GM19328 (cell line): ENCODE data around the gene BTG4.

Experiments
- ATAC-seq: cut with Tn5 transposase; IDR thresholded peaks from one replicate; pipeline ENCODE4 v1.9.1; 2021; ENCODE audit warnings: mild to moderate bottlenecking, moderate library complexity; ENCODE audit not compliant: unreplicated experiment

Gene BTG4

DNA sequence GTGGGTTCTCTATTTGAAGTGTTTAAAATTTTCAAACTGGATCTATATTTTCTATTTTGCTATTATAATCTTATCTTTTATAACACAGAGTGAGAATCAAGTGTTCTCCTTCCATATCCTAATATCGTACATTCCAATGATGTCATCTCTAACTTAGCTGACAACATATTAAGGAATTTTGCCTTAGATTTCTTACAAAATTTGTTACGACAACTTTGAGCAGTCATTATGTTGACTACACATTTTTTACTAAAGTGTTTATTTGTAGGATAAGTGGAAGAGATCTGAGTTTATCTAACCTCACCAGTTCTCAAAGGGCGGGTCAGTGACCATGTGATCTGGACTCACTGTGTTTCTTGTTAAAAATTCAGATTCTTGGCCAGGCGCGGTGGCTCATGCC is 12.7 kb downstream of the BTG4 start:
- no peak for ATAC-seq

GRCh38 chr11:111494040-111494439 is 18.1 kb downstream of the BTG4 start:
- ATAC-seq = no peak

- no peak for ATAC-seq
These were observed 21.7 kb downstream of the BTG4 start for GRCh38 chr11:111490496-111490895.

DNA sequence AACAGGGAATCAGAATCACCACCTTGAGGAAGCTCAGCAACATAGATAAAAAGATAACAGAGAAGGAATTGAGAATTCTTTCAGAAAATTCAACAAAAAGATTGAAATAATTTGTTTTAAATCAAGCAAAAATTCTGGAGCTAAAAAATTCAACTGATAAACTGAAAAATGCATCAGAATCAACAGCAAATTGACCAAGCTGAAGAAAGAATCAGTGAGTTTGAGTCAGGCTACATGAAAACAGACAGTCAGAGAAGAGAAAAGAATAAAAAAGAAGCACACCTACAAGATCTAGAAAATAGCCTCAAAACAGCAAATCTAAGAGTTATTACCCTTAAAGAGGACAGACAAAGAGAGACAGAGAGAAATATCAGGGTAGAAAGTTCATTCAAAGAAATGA is 28.8 kb downstream of the BTG4 start:
- no peak for ATAC-seq

DNA sequence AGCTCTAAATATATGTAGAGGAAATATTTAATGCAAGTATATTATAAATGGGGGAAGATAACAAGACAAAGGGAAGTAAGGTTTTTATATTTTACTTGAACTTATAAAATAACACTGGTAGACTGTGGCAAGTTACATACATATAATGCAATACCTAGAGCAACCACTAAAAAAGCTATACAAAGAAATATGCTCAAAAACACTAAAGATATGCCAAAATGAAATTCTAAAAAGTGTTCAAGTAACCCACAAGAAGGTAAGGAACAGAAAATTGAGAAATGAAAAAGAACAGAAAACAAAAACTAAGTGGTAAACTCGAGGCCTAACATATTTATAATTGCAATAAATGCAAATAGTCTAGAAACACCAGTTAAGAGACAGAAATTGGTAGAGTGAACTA is 32.5 kb downstream of the BTG4 start:
- no peak for ATAC-seq

DNA sequence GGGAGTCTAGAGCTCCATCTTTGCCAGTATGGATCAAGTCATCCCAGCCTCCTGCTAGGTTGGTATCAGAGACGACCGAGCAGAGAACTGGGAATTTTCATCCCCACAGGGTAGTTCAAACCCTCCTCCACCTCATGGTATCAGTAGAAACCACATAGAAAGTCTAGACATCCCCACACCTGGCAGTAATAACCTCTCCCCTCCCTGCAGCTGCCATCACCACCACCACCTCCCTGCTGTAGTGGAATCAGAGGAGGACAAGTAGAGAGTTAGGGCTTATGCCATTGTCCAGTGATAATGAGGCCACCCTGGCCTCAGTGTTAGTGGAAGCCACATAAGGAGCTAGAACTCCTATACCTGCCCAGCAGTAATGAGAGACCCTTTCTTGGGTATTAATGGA is 34.3 kb downstream of the BTG4 start:
- ATAC-seq = no peak

DNA sequence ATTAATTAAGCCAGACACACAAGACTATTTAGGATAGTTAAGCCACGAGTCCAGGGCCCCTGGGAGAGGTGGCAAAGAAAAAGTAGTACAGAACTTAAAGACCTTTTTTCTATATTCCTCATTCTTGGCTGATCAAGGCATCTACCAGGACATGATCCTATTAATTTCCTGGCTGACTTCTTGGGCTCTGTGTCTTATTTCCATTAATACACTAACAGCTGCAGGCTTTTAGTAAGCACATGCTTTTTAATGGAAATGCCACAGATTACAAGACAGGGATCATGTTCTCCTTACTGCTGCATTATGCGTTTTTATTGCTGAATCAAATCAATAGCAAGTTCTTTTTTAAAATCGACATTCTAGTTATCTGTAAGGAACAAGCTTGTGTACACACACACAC is 35.2 kb downstream of the BTG4 start:
- no peak for ATAC-seq

DNA sequence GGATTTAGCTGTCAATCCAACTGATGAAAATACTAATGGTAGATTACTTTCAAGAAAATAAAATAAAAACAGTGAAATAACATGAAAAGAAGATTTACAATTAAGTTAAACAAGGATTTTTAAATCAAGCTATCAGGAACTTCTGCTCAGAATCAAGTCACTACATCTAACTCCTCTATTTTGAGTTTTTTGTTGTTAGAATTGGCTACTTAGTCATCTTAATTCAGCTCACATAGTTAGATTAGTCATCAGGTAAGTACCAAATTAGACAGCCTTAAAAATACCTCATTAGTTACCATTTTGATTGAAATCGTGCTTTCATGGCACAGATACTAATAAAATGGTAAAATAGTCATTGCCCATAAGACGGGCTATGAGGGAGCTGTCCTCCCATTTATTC is 35.8 kb downstream of the BTG4 start:
- ATAC-seq = no peak

GRCh38 chr11:111474432-111474831 is 37.8 kb downstream of the BTG4 start:
- no peak for ATAC-seq

DNA sequence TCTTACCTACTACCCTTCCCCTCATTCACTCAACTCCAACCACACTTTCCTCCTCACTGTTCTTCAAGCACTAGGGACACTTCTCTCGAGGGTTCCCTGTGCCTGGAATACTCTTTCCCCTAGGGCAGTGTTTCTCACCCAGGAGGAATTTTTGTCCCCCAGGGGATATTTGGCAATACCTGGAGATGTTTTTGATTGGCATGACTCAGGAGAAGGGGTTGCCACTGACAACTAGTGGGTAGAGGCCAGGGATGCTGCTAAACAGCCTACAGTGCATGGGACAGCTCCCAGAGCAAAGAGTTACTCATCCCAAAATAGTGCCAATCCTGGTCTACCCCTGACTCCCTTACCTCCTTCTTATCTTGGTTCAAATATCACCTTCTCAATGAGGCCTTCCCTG is 40.0 kb downstream of the BTG4 start:
- ATAC-seq = no peak

GRCh38 chr11:111469200-111469599 is 43.0 kb downstream of the BTG4 start:
- no peak for ATAC-seq

DNA sequence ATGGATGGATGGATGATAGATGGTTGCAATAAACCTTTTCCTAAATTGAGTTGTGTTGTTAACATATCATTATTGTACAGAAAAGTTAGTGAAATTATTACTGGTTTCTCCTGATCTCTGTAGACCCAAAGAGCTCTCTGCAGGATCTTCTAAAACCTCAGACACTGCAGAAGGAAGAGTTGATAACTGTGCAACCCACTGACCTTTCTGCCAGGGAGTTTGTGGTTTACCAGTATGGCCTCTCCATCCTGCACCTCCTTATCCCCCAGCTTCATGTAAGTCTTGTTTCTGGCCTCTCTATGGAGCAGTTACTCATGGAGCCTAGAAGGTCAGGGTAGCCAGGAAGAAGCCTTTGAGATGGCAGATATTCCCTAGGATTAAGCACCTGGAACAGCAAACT is 45.6 kb downstream of the BTG4 start:
- no peak for ATAC-seq

- ATAC-seq = no peak
These were observed 46.8 kb downstream of the BTG4 start for GRCh38 chr11:111465400-111465799.

DNA sequence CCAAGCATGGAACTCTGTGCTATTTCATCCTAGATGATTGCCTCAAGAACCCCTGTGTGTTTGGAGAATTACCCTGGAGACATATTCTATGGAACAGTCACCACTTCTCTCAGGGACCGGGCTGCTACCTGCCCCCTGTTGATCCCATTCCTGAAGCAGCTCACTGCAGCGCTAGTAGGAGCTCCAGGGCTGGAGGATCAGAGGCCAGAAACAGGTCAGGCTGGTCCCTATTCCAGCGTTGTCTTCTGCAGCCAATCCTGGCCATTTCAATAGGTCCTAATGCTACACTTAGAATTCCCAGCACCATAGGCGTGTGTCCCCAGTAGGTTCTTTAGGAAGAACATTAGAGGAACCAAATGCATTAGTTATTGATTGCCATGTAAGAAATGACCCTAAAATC is 48.9 kb downstream of the BTG4 start:
- no peak for ATAC-seq

- no peak for ATAC-seq
These were observed 49.9 kb downstream of the BTG4 start for GRCh38 chr11:111462329-111462728.

DNA sequence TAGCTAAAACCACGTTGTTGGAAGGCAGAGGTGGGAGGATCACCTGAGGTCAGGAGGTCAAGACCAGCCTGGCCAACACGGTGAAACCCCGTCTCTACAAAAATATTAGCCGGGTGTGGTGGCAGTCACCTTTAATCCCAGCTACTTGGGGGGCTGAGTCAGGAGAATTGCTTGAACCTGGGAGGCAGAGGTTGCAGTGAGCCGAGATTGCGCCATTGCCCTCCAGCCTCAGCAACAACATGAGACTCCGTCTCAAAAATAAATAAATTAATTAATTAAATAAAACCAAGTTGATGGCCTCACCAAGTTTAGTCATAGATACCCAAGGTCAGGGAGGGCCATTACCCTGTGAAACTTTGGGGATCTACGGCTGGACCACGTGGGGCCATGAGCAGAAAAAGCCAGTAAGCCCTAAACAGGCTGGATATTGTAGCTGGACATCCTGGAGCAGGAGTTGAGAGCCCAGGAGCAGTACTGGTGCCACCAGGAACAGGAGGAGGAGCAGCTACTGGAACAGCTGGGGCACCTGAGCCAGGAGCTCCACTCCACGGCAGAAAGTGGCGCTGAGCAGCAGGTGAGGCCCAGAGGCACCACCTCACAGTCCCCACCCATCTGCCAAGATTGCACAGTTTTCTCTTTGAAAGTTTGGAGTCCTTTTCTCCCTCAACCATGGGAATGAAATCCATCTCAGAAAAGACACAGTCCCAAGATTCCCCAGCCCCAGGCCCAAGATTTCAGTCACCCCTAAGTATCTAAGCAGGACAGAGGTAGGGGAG is 50.5 kb downstream of the BTG4 start:
- no peak for ATAC-seq

- no peak for ATAC-seq
These were observed 51.3 kb downstream of the BTG4 start for GRCh38 chr11:111460856-111461255.

- no peak for ATAC-seq
These were observed 51.8 kb downstream of the BTG4 start for GRCh38 chr11:111460340-111460739.

- ATAC-seq = no peak
These were observed 52.5 kb downstream of the BTG4 start for GRCh38 chr11:111459506-111460270.

GRCh38 chr11:111457731-111458368 is 54.3 kb downstream of the BTG4 start:
- ATAC-seq = no peak

DNA sequence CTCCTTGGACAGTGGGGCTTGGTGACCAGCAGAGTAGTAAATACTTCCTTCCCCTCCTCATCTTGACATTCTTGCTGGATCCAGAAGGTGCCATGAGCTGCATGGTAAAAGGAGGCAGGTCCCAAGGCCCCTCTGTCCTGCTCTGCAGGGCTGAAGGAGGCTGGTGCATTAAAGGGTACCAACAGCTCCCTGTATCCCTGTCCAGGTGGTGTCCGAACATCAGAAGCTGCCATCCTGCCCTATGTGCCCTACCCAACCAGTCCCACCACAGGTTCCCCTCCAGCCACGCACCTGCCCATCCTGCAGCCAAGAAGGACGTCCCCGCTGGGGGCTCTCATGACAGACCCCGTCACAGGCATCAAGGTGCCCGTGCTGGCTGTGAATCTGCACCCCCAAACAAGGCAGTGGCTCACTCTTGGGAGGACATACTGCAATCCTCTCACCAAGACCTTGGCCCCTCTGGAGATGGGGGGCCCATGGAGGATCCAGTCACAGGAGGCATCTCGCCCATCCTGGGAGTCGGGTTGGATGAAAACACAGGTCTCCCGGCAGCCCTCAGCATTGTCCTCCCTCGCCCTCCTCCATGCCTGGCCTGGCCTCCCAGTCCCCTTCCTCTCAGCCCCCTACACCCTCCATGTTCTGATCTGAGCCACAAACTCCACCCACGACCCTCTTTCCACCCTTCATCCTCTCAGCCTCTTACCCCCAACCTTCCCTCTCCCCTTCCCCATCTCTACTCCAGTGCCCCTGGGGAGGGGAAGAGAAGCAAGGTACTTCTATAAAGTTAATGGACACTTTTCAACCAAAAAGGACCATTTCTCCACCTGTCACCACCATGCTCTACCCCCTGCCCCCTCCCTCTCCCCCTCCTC is 55.1 kb downstream of the BTG4 start:
- no peak for ATAC-seq
